Calu3 (cell line): ENCODE measurements around the gene MX1. TPM values are rescaled to one million over a fixed set of nuclear protein-coding genes. Genes with fewer than 3 reads are reported as not detected.

Experiments used
- Bru-seq: library from RNA; stranded (reverse); fragments of 400-500 nt; gene quantifications from one replicate; lab custom pipeline; 2021; lab: Mats Ljungman, UMichigan
- BruChase-seq, 2 experiments: library from RNA; stranded (reverse); fragments of 400-500 nt; gene quantifications; one replicate each; lab custom pipeline; 2021; lab: Mats Ljungman, UMichigan
- BruUV-seq: library from RNA; stranded (reverse); fragments of 400-500 nt; replicated peaks from 2 replicates; lab custom pipeline; 2021; lab: Mats Ljungman, UMichigan
- CTCF ChIA-PET: fragments of 300-600 bp; sonication (Branson Sonifier 250); formaldehyde crosslinking; loops from one replicate; lab custom pipeline; 2022; ENCODE audit warnings: antibody characterized with exemption; lab: Charles Lee
- DNase-seq: peaks from one replicate; pipeline ENCODE4 v3.0.0; 2022
- H3K27ac Mint-ChIP-seq: one replicate; pipeline ENCODE4 v1.8.0; 2022; ENCODE audit warnings: mixed read lengths; ENCODE audit not compliant: unreplicated experiment
- H3K27me3 Mint-ChIP-seq: one replicate; pipeline ENCODE4 v1.8.0; 2022; ENCODE audit warnings: mixed read lengths; ENCODE audit not compliant: unreplicated experiment
- H3K36me3 Mint-ChIP-seq: one replicate; pipeline ENCODE4 v1.8.0; 2022; ENCODE audit warnings: mild to moderate bottlenecking, moderate library complexity, mixed read lengths; ENCODE audit not compliant: insufficient read depth, unreplicated experiment
- H3K4me1 Mint-ChIP-seq: one replicate; pipeline ENCODE4 v1.8.0; 2022; ENCODE audit warnings: mild to moderate bottlenecking, low read depth, mixed read lengths; ENCODE audit not compliant: unreplicated experiment
- H3K4me3 Mint-ChIP-seq: one replicate; pipeline ENCODE4 v1.8.0; 2022; ENCODE audit warnings: mild to moderate bottlenecking, low read depth, moderate library complexity, mixed read lengths; ENCODE audit not compliant: unreplicated experiment
- H3K9me3 Mint-ChIP-seq: one replicate; pipeline ENCODE4 v1.8.0; 2022; ENCODE audit warnings: low read depth, mixed read lengths; ENCODE audit not compliant: unreplicated experiment
- CTCF ChIP-seq: fragments of 200-600 bp; IDR thresholded peaks from one replicate; pipeline ENCODE4 v1.8.0; 2022; ENCODE audit warnings: antibody characterized with exemption; ENCODE audit not compliant: unreplicated experiment
- intact Hi-C: fragments of 100-400 bp; cut with micrococcal nuclease; formaldehyde crosslinking; loops from one replicate; pipeline ENCODE4 v1.10.0; 2022; ENCODE audit not compliant: unreplicated experiment
- long read RNA-seq: library from polyadenylated mRNA; stranded (forward); transcript quantifications from one replicate; pipeline ENCODE4 v2.0.0, GENCODE V29; 2022
- total RNA-seq: library from RNA; stranded (reverse); gene quantifications from 2 replicates; pipeline ENCODE4 v1.2.3, GENCODE V29; 2022

The MX1 gene
- total RNA-seq (175 and 504 TPM in 2 replicates), Bru-seq, nascent RNA (percentile 98 among the genes with signal in this experiment), BruChase-seq, experiment 1, labeled RNA remaining after a 6-hour chase (percentile 96 among the genes with signal in this experiment), BruChase-seq, experiment 2, labeled RNA remaining after a 2-hour chase (percentile 85 among the genes with signal in this experiment)
- long read RNA-seq, transcript MX1-202 (17 exons, 2,850 nt), result major isoform, 288 of 585 reads
- long read RNA-seq, partial matches to known transcripts, result 165 of 585 reads
- long read RNA-seq, other reads (novel, unspliced or antisense), result 132 of 585 reads

GRCh38 chr21:41425954-41426675, at the start of gene MX1:
TSS of gene MX1 (plus strand) at chr21:41426239. CDS start at chr21:41432071, 5,832 bp downstream.
- Mint-ChIP-seq H3K27ac (peak within 1 kb of the TSS; percentile 56), H3K9me3 (no peaks in the 10 kb centered on the region), H3K4me3 (peak within 1 kb of the TSS; percentile 96), H3K27me3 (no peaks in the 10 kb centered on the region), H3K4me1 (peaks cover 6% of the 10 kb centered on the region), H3K36me3 (peaks cover 10% of the 10 kb centered on the region)
- TF ChIP-seq CTCF, result no peak
- CTCF ChIA-PET, result interaction anchor here (1.0 kb wide), 1 partner anchor 143 kb away, joined by 6 read pairs; no protein-coding TSS in a partner anchor
- DNase-seq, result peak; percentile 81
- intact Hi-C loops, result no loop called here
- BruUV-seq, result no TSS peak

- intact Hi-C loops, result no loop called here
- CTCF ChIA-PET, result interaction anchor here (2.5 kb wide), 1 partner anchor 95 kb away, joined by 8 read pairs; no protein-coding TSS in a partner anchor
Observed at GRCh38 chr21:41377715-41378114, 48.3 kb upstream of the MX1 start.

GRCh38 chr21:41378849-41379248, 47.2 kb upstream of the MX1 start:
- no peak for TF ChIP-seq CTCF
- Mint-ChIP-seq H3K27me3 (peaks cover 22% of the 10 kb centered on the region), H3K4me3 (no peak overlapping the region), H3K4me1 (no peaks in the 10 kb centered on the region), H3K9me3 (no peaks in the 10 kb centered on the region), H3K36me3 (no peaks in the 10 kb centered on the region), H3K27ac (no peak overlapping the region)
- CTCF ChIA-PET, result interaction anchor here (2.5 kb wide), 1 partner anchor 96 kb away, joined by 8 read pairs; no protein-coding TSS in a partner anchor
- BruUV-seq, result no TSS peak
- intact Hi-C loops, result no loop called here
- DNase-seq, result no peak

More at GRCh38 chr21:41377715-41378114, 48.3 kb upstream of the MX1 start:
- TF ChIP-seq CTCF, result no peak
- BruUV-seq, result no TSS peak
- H3K9me3 Mint-ChIP-seq, result no peaks in the 10 kb centered on the region
- H3K27ac Mint-ChIP-seq, result no peak overlapping the region
- no peak for DNase-seq
- no peaks in the 10 kb centered on the region for H3K4me1 Mint-ChIP-seq
- H3K27me3 Mint-ChIP-seq, result peaks cover 22% of the 10 kb centered on the region
- no peaks in the 10 kb centered on the region for H3K36me3 Mint-ChIP-seq
- H3K4me3 Mint-ChIP-seq, result no peak overlapping the region

- Mint-ChIP-seq H3K4me3 (no peak overlapping the region), H3K9me3 (no peaks in the 10 kb centered on the region), H3K36me3 (no peaks in the 10 kb centered on the region), H3K4me1 (no peaks in the 10 kb centered on the region), H3K27ac (no peak overlapping the region), H3K27me3 (peaks cover 22% of the 10 kb centered on the region)
- CTCF ChIA-PET, result no interaction called here
- DNase-seq, result no peak
- no TSS peak for BruUV-seq
- intact Hi-C loops, result no loop called here
- no peak for TF ChIP-seq CTCF
Observed at GRCh38 chr21:41379901-41380300, 46.1 kb upstream of the MX1 start.
